ENCODE measurements around the gene PLXDC1. TPM values are rescaled to one million over a fixed set of nuclear protein-coding genes. Genes with fewer than 3 reads are reported as not detected.
"Not testable (repeated sequence)": the region's sequence is repeated elsewhere in the genome, so short reads cannot be mapped to it uniquely, and the experiment has no call there.

PLXDC1 gene
- total RNA-seq, 1 donor from 2014 or later = 0.28 TPM

- Mint-ChIP-seq H3K4me3 (no peak overlapping the region), H3K27ac (ENCODE audit: unreplicated experiment) (no peak overlapping the region), H3K9me3 (peaks cover 2% of the 10 kb centered on the region), H3K36me3 (ENCODE audit: low read depth) (no peaks in the 10 kb centered on the region), H3K27me3 (ENCODE audit: low read depth) (peaks cover 15% of the 10 kb centered on the region), H3K4me1 (no peaks in the 10 kb centered on the region)
- no peak for TF ChIP-seq CTCF (conservative IDR thresholded peaks at IDR 0.05)
- DNase-seq (ENCODE audit: low read depth, low spot score) = no peak
Measured at GRCh38 chr17:39051001-39051585, 100.3 kb downstream of the PLXDC1 start.

GRCh38 chr17:39045948-39046679 lies 105.3 kb downstream of the PLXDC1 start:
- TF ChIP-seq CTCF (conservative IDR thresholded peaks at IDR 0.05) = no peak
- peaks cover 3% of the 10 kb centered on the region for H3K4me1 Mint-ChIP-seq
- no peaks in the 10 kb centered on the region for H3K36me3 Mint-ChIP-seq (ENCODE audit: low read depth)
- no peak overlapping the region for H3K27ac Mint-ChIP-seq (ENCODE audit: unreplicated experiment)
- H3K4me3 Mint-ChIP-seq = no peak overlapping the region
- H3K27me3 Mint-ChIP-seq (ENCODE audit: low read depth) = peaks cover 12% of the 10 kb centered on the region
- peaks cover 2% of the 10 kb centered on the region for H3K9me3 Mint-ChIP-seq
- DNase-seq (ENCODE audit: low read depth, low spot score) = no peak

GRCh38 chr17:39036009-39036408 lies 115.4 kb downstream of the PLXDC1 start:
- peaks cover 6% of the 10 kb centered on the region for H3K9me3 Mint-ChIP-seq
- no peak for DNase-seq (ENCODE audit: low read depth, low spot score)
- H3K27ac Mint-ChIP-seq (ENCODE audit: unreplicated experiment) = no peak overlapping the region
- H3K27me3 Mint-ChIP-seq (ENCODE audit: low read depth) = peaks cover 49% of the 10 kb centered on the region
- H3K4me3 Mint-ChIP-seq = no peak overlapping the region
- H3K36me3 Mint-ChIP-seq (ENCODE audit: low read depth) = no peaks in the 10 kb centered on the region
- H3K4me1 Mint-ChIP-seq = no peaks in the 10 kb centered on the region
- TF ChIP-seq CTCF (conservative IDR thresholded peaks at IDR 0.05) = no peak

- not testable (repeated sequence) for H3K4me1 Mint-ChIP-seq; H3K4me3 Mint-ChIP-seq; H3K27ac Mint-ChIP-seq (ENCODE audit: unreplicated experiment); H3K36me3 Mint-ChIP-seq (ENCODE audit: low read depth); H3K9me3 Mint-ChIP-seq; DNase-seq (ENCODE audit: low read depth, low spot score)
- H3K27me3 Mint-ChIP-seq (ENCODE audit: low read depth) = peaks cover 45% of the 10 kb centered on the region
Measured at GRCh38 chr17:39035578-39035977, 115.9 kb downstream of the PLXDC1 start.

- DNase-seq (ENCODE audit: low read depth, low spot score) = no peak
- no peaks in the 10 kb centered on the region for H3K36me3 Mint-ChIP-seq (ENCODE audit: low read depth)
- H3K27me3 Mint-ChIP-seq (ENCODE audit: low read depth) = peaks cover 65% of the 10 kb centered on the region
- H3K27ac Mint-ChIP-seq (ENCODE audit: unreplicated experiment) = no peak overlapping the region
- no peak overlapping the region for H3K4me3 Mint-ChIP-seq
- H3K4me1 Mint-ChIP-seq = peaks cover 8% of the 10 kb centered on the region
- TF ChIP-seq CTCF (conservative IDR thresholded peaks at IDR 0.05) = no peak
- H3K9me3 Mint-ChIP-seq = peaks cover 6% of the 10 kb centered on the region
Measured at GRCh38 chr17:39028690-39029089, 122.7 kb downstream of the PLXDC1 start.

GRCh38 chr17:39027455-39028035 lies 123.9 kb downstream of the PLXDC1 start:
- Mint-ChIP-seq H3K4me1 (peaks cover 8% of the 10 kb centered on the region), H3K27me3 (ENCODE audit: low read depth) (peaks cover 56% of the 10 kb centered on the region), H3K4me3 (no peak overlapping the region), H3K36me3 (ENCODE audit: low read depth) (no peaks in the 10 kb centered on the region), H3K9me3 (peaks cover 6% of the 10 kb centered on the region), H3K27ac (ENCODE audit: unreplicated experiment) (no peak overlapping the region)
- no peak for DNase-seq (ENCODE audit: low read depth, low spot score)
- no peak for TF ChIP-seq CTCF (conservative IDR thresholded peaks at IDR 0.05)
